Measurements from ENCODE around the gene HELLS.

- TF ChIP-seq CTCF (IDR thresholded peaks at IDR 0.05) (no peak), POLR2A (IDR thresholded peaks at IDR 0.05) (no peak), EP300 (IDR thresholded peaks at IDR 0.05) (no peak)
Observed at GRCh38 chr10:94632954-94633353, 87.4 kb downstream of the HELLS start.

All from ovary (tissue), 3 donors.